Cardiac muscle cell (in vitro differentiated cells and primary cell): Measurements from ENCODE around the gene ADPRM. TPM values are rescaled to one million over a fixed set of nuclear protein-coding genes. Genes with fewer than 3 reads are reported as not detected.

ENCODE experiments used
- DNase-seq, 2 donors: peaks; one replicate each; pipeline versions ENCODE4 v3.0.0 to v3.0.0-alpha.2; 2010 to 2017; ENCODE audit warnings: low read depth in 1 of 2, low spot score in 1 of 2
- H3K27ac ChIP-seq: fragments of 200-600 bp; sonication (generic); 2 replicates; pipeline ENCODE4 v1.5.1; 2016
- H3K27me3 ChIP-seq: fragments of 200-600 bp; sonication (generic); 2 replicates; pipeline ENCODE4 v1.6.0; 2016; ENCODE audit warnings: control low read depth
- H3K36me3 ChIP-seq: fragments of 200-600 bp; sonication (generic); 2 replicates; pipeline ENCODE4 v1.5.1; 2016; ENCODE audit warnings: control low read depth
- H3K4me1 ChIP-seq: fragments of 200-600 bp; sonication (generic); 2 replicates; pipeline ENCODE4 v1.8.1; 2017; ENCODE audit warnings: low read depth, mild to moderate bottlenecking, mixed run types
- H3K4me3 ChIP-seq: fragments of 200-600 bp; sonication (generic); 2 replicates; pipeline ENCODE4 v1.5.1; 2016; ENCODE audit warnings: mild to moderate bottlenecking
- H3K9me3 ChIP-seq: fragments of 200-600 bp; sonication (generic); 2 replicates; pipeline ENCODE4 v1.5.1; 2017; ENCODE audit warnings: low read depth, mild to moderate bottlenecking, control low read depth
- CTCF ChIP-seq: IDR thresholded peaks from 2 replicates; pipeline ENCODE4 v1.5.1; 2012; ENCODE audit warnings: low read depth, mild to moderate bottlenecking, low read length
- polyA plus RNA-seq: library from polyadenylated mRNA; unstranded; fragments of >200 nt; fragmentation: Nextera tagmentation; extraction: Ambion mirVana; gene quantifications from 2 replicates; pipeline ENCODE4 v1.2.1, GENCODE V29; 2016
- total RNA-seq: library from RNA; depleted of rRNA; stranded (reverse); fragments of >200 nt; gene quantifications from 2 replicates; pipeline ENCODE4 v1.2.3, GENCODE V29; 2016

The ADPRM gene
- total and polyA plus RNA-seq, 2 experiments from 2014 or later: 7.3 to 7.4 TPM

- DNase-seq: no peak
- H3K36me3 ChIP-seq: no peaks in the 10 kb centered on the region
- TF ChIP-seq CTCF: no peak
- H3K4me1 ChIP-seq: peaks cover 16% of the 10 kb centered on the region
- H3K27me3 ChIP-seq: no peaks in the 10 kb centered on the region
- no peak overlapping the region for H3K27ac ChIP-seq
- no peak overlapping the region for H3K4me3 ChIP-seq
- no peaks in the 10 kb centered on the region for H3K9me3 ChIP-seq
These were observed 58.8 kb downstream of the ADPRM start for GRCh38 chr17:10756185-10756584.

GRCh38 chr17:10756619-10757018 lies 59.2 kb downstream of the ADPRM start:
- Histone ChIP-seq H3K27me3 (no peaks in the 10 kb centered on the region), H3K9me3 (no peaks in the 10 kb centered on the region), H3K4me3 (no peak overlapping the region), H3K27ac (no peak overlapping the region), H3K36me3 (no peaks in the 10 kb centered on the region), H3K4me1 (peaks cover 16% of the 10 kb centered on the region)
- no peak for DNase-seq
- no peak for TF ChIP-seq CTCF

- H3K36me3 ChIP-seq: no peaks in the 10 kb centered on the region
- H3K4me3 ChIP-seq: no peak overlapping the region
- no peak for TF ChIP-seq CTCF
- no peak overlapping the region for H3K27ac ChIP-seq
- no peak for DNase-seq
- H3K4me1 ChIP-seq: peaks cover 16% of the 10 kb centered on the region
- no peaks in the 10 kb centered on the region for H3K27me3 ChIP-seq
- H3K9me3 ChIP-seq: no peaks in the 10 kb centered on the region
These were observed 59.7 kb downstream of the ADPRM start for GRCh38 chr17:10757067-10757466.

- H3K36me3 ChIP-seq: no peaks in the 10 kb centered on the region
- TF ChIP-seq CTCF: no peak
- peaks cover 16% of the 10 kb centered on the region for H3K4me1 ChIP-seq
- no peak overlapping the region for H3K4me3 ChIP-seq
- H3K27ac ChIP-seq: no peak overlapping the region
- no peaks in the 10 kb centered on the region for H3K9me3 ChIP-seq
- H3K27me3 ChIP-seq: no peaks in the 10 kb centered on the region
- DNase-seq: no peak
These were observed 60.3 kb downstream of the ADPRM start for GRCh38 chr17:10757647-10758046.

- H3K27me3 ChIP-seq: no peaks in the 10 kb centered on the region
- TF ChIP-seq CTCF: no peak
- H3K4me3 ChIP-seq: no peak overlapping the region
- H3K36me3 ChIP-seq: no peaks in the 10 kb centered on the region
- no peaks in the 10 kb centered on the region for H3K9me3 ChIP-seq
- DNase-seq: no peak
- peaks cover 16% of the 10 kb centered on the region for H3K4me1 ChIP-seq
- H3K27ac ChIP-seq: no peak overlapping the region
These were observed 60.7 kb downstream of the ADPRM start for GRCh38 chr17:10758062-10758461.

Other genes starting within 250 kb of the ADPRM start
- gene MYH4, start 228.0 kb upstream of the ADPRM start, total RNA-seq: 0.04 and 0.18 TPM in 2 replicates
- 0.11 and 0.20 TPM in 2 replicates for gene MYH4, start 228.0 kb upstream of the ADPRM start, polyA plus RNA-seq
- not detected in 2 replicates for gene MYH1, start 179.1 kb upstream of the ADPRM start, total RNA-seq
- not detected in 2 replicates for gene MYH1, start 179.1 kb upstream of the ADPRM start, polyA plus RNA-seq
- 0.11 TPM in 1 of 2 replicates, not detected in the other for gene MYH2, start 147.9 kb upstream of the ADPRM start, total RNA-seq
- gene MYH2, start 147.9 kb upstream of the ADPRM start, polyA plus RNA-seq: 0.35 TPM in 1 of 2 replicates, not detected in the other
- 1.3 and 3.1 TPM in 2 replicates for gene MYH3, start 40.3 kb upstream of the ADPRM start, total RNA-seq
- 0.72 and 1.7 TPM in 2 replicates for gene MYH3, start 40.3 kb upstream of the ADPRM start, polyA plus RNA-seq
- 56.4 and 60.4 TPM in 2 replicates for gene SCO1, start 61 bp upstream of the ADPRM start, total RNA-seq
- 62.6 and 67.2 TPM in 2 replicates for gene SCO1, start 61 bp upstream of the ADPRM start, polyA plus RNA-seq
- gene TMEM220, start 32.4 kb downstream of the ADPRM start, total RNA-seq: 0.15 and 2.4 TPM in 2 replicates
- 2.6 and 2.8 TPM in 2 replicates for gene TMEM220, start 32.4 kb downstream of the ADPRM start, polyA plus RNA-seq
- gene TMEM238L, start 106.5 kb downstream of the ADPRM start, total RNA-seq: not detected in 2 replicates
- not detected in 2 replicates for gene TMEM238L, start 106.5 kb downstream of the ADPRM start, polyA plus RNA-seq
- not detected in 2 replicates for gene PIRT, start 140.5 kb downstream of the ADPRM start, total RNA-seq
- gene PIRT, start 140.5 kb downstream of the ADPRM start, polyA plus RNA-seq: not detected in 2 replicates